ENCODE measurements around the gene BAIAP2.
"Not testable (repeated sequence)": the region's sequence is repeated elsewhere in the genome, so short reads cannot be mapped to it uniquely, and the experiment has no call there.

The BAIAP2 gene

DNA sequence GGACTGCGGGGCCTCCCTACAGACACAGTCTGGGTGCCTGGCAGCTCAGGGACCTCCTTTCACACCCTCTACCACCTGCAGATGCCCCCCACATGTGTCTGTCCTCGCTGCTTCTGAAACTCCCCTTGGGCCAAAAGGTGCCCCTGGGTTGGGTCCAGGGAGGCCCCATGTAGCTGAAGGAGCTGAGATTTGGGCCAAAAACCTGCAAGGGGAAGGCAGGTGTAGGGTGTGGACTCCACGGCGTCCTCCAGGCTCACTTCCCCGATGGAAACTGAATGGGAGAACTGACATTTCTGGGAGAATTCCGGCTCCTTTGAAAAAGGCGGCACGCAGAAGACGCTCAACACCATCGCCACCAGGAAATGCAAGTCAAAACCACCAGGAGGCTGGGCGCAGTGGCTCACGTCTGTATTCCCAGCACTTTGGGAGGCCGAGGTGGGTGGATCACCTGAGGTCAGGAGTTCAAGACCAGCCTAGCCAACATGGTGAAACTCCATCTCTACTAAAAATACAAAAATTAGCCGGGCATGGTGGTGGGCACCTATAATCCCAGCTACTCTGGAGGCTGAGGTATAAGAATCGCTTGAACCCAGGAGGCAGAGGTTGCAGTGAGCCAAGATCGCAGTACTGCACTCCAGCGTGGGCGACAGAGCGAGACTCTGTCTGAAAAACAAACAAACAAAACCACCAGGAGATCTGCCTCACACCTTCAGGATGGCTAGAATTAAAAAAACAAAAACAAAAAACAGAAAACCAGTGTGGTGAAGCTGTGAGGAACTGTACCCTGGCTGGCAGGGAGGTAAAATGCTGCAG is 13.2 kb upstream of the BAIAP2 start:
- DNase-seq (ENCODE audit: low read depth in 2 of 3, low spot score in 1 of 3), result no peak

DNA sequence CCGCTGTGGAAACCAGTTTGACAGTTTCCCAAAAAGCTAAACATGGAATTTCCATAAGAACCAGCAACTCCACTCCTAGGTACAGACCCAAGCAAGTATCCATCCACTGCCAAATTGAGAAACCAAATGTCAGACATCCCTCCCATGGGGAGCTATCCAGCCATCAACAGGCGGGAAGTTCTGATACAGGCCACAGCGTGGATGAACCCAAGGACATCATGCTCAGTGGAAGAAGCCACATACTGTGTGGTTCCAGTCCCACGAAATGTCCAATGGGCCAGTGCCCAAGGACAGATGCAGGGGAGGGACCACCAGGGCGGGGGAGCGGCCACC is 12.6 kb upstream of the BAIAP2 start:
- no peak for DNase-seq (ENCODE audit: low read depth in 2 of 3, low spot score in 1 of 3)

DNA sequence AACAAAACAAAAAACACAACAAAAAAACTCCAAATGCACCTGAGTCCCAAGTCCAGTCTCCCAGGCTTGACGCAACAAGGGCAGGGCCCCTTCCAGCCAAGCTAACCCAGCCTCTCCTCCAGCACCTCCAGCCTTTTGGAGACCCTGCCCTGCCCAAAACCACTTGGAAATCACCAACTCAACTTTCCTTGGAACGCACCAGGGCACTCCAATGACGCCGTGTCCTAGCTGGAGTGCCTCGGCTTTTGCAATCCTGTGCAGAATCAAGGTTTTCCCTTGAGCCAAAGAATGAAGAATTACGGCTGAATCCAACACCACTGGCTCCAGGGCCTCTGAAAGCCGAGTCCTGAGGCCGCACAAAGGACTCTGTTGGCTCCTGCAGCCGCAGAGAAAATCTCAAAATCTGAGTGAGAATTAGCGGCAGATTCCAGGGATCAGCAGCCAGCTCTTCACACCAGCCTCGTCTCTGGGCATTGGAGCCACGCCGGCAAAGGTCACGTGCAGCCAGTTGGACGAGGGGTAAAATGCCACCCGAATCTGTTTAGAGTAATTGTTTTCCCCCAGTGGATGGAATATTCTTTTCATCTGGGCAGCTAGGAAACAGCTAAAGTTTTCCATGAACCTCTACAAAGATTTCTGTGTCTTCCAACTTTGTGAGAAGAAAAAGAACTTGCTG is 9.7 kb upstream of the BAIAP2 start:
- DNase-seq (ENCODE audit: low read depth in 2 of 3, low spot score in 1 of 3), result no peak

DNA sequence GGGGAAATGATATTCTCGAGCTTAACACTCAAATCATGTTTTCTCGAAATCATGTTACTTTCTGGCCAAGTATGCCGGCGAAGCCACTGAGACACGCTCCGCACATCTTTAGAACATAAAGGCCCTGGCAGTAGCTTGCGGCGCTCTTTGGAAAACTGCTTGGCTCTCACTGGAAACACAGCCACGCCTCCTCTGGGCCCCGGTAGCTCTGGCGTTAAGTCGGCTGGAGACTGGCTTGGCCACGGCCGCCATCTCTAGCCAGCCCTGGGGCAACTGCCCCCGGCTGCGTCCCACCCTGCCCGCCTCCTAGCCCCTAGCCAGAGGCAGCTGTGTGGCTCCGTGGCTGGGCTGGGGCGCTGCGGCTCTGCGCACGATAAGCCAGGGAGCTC is 9.2 kb upstream of the BAIAP2 start:
- DNase-seq (ENCODE audit: low read depth in 2 of 3, low spot score in 1 of 3), result no peak

DNA sequence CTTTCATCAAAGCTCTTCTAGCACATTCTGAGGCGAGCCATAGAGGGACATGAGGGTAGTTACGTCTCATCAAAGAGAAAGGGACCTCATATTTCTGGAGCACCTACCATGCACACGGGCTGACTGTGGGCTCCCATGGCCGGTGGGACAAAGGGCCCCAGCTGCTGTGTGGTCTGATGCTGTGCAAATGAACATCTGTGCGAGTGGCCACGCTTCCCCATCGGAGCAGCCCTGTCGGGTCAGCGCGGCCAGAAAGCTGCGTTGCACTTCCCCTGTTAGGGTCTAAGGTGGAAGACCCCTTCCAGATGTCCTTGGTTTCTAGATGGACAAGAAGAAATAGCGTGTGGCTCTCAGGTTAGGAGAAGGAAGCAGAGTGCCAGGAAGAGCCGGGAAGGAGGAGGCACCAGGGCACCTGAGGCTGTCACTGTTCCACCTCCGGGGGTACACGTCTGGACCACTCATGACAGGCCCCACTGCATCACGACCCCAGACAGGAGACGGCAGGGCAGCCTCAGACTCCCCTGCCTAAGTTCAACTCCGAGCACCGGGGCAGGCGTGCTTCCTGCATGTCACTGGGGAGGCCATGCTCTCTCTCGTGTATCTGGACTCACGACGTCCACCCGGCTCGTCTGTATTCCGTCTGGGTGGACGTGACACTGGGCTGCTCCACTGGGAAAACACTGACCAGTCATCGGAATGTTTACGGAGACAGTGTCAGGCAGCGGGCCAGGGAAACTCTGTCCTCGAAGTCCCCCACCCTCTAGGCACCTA is 8.5 kb upstream of the BAIAP2 start:
- DNase-seq (ENCODE audit: low read depth in 2 of 3, low spot score in 1 of 3), result no peak

DNA sequence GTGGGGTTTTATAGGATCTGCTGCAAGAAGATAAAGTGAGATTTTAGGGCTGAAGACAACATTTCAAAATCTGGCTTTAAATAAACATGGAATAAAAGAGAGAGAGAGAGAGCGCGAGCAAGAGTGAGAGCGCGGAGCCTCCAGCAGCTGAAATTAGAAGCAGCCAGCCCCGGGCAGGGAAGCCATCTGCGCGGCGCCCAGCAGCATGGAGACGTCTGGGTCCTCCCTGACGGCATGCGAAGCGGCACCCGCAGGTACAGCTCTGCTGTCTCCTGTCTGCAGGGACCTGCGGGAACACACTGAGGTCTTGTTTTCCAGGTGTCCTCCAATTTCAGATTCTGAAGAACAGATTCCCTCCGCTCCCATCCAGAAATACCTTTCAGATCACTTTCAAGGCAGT is 7.9 kb upstream of the BAIAP2 start:
- no peak for DNase-seq (ENCODE audit: low read depth in 2 of 3, low spot score in 1 of 3)

DNA sequence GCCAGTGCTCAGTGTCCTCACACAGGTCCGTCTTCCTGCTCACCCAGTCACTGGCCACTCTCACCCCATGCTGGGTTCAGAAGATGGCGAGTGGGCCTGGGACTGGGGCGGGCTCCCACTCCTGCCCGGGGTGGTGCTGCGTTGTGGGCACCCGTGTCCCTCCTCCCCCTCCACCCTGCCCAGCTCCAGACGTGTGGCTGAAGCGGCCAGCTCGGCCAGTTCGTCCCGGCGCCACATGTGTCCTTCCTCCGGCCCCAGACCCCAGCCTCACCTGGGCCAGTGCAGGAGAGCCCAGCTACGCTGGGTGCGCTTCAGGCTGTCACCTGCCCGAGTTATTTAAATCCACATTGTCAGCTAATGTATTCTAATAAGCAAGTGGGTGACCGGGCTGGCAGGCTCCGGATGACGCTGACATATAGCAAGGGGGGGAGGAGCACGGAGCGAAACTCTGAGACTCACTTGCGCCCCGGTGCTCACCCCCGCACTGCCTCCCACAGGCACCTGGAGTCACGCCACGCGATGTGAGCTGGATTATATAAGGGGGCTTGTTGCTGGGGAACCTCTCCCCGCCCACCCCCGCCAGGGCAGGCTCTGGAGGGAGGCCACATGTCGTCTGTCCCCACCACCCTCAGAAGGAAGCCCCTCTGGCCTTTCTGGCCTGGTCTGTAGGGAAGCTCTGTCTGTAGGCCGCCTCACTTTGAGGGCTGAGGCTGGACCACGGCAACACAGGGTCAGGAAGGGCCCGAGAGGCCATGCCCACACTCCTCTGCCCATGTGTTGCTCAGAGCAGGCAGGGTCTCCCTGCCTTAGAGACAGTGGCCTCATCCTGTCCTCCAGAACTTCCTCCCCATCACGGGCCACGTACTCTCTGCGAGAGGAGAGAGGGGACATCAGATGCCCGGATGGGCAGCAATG is 7.1 kb upstream of the BAIAP2 start:
- no peak for DNase-seq (ENCODE audit: low read depth in 2 of 3, low spot score in 1 of 3)

DNA sequence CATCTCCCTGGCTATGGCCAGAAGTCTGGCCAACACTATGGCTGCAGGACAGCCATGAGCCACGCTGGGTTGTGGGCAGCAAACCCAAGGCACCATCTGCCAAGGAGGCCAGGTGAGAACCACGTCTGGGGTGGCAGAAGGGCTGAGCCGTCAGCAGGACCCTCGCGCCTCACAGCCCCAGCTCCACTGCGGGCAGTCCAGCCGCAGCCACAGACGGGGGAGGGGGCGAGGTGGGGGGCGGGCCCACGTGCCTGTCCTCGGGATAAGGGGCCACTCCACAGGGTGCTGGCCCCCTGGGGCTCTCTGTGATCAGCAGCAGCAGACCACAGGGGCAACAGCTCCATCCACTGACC is 6.5 kb upstream of the BAIAP2 start:
- DNase-seq (ENCODE audit: low read depth in 2 of 3, low spot score in 1 of 3), result no peak

DNA sequence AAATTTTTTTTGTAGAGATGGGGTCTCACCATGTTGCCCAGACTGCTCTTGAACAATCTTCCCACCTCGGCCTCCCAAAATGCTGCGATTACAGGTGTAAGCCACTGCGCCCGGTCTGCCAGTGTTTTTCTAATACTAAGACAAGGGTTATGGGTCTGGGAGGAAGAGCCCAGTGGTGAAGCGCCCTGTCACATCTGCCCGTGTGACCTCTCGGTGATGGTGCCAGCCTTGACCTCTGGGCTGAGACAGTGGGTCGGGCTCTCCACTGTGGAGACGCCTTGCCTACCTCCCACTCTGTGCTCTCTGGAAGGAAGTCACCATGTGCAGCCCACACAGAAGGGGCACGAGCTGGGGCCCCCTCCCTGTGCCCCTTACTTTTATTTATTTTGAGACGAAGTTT is 5.1 kb upstream of the BAIAP2 start:
- no peak for DNase-seq (ENCODE audit: low read depth in 2 of 3, low spot score in 1 of 3)

DNA sequence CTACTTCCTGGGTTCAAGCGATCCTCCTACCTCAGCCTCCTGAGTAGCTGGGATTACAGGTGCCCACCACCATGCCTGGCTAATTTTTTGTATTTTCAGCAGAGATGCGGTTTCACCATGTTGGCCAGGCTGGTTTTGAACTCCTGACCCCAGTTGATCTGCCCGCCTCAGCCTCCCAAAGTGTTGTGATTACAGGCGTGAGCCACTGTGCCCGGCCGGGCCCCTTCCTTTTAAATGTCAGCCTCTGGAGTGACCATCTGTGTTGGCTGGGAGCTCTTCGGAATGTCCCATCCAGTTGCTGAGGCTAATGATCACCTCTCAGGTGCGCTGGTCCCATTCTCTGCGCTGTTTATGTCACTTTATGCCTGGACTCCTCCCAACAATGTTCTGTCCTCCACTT is 4.6 kb upstream of the BAIAP2 start:
- not testable (repeated sequence) for DNase-seq (ENCODE audit: low read depth in 2 of 3, low spot score in 1 of 3)

DNA sequence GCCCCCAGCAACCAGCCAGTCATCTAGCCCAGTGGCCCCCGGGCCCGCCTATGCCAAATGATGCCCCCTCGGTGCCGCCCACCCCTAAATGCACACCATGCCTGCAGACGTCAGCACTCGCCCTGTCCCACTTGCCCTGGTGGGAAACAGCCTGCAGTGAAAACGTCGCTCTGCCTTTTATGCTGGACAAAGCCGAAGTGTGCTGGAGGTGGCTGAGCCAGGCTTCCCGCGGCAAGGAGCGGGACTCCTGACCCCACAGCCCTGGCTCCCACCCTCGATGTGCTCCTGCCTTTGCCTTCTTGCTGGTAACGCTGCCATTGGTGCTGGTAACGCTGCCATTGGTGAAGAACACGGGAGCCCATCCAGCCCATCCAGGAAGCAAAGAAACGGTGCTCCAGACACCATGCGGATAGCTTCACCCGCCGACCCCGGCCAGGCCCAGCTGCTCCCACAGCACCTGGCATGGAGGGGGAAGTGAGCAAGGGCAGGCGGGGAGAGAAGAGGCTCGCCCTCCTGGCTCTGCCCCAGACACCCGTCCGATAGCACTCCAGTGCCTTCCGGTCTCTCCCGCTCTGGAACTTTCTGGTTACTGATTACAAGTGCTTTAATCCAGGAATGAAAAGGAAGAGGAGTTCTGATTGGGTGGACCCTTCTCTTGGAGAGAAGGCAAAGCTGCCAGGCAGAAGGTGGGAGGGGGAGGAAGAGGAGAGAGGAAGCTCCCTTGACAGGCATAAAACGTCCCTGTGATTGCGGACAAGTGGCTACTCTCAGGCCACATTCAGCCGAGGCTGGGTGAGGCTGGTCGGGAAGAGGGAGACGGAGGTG is 4.0 kb upstream of the BAIAP2 start:
- no peak for DNase-seq (ENCODE audit: low read depth in 2 of 3, low spot score in 1 of 3)

DNA sequence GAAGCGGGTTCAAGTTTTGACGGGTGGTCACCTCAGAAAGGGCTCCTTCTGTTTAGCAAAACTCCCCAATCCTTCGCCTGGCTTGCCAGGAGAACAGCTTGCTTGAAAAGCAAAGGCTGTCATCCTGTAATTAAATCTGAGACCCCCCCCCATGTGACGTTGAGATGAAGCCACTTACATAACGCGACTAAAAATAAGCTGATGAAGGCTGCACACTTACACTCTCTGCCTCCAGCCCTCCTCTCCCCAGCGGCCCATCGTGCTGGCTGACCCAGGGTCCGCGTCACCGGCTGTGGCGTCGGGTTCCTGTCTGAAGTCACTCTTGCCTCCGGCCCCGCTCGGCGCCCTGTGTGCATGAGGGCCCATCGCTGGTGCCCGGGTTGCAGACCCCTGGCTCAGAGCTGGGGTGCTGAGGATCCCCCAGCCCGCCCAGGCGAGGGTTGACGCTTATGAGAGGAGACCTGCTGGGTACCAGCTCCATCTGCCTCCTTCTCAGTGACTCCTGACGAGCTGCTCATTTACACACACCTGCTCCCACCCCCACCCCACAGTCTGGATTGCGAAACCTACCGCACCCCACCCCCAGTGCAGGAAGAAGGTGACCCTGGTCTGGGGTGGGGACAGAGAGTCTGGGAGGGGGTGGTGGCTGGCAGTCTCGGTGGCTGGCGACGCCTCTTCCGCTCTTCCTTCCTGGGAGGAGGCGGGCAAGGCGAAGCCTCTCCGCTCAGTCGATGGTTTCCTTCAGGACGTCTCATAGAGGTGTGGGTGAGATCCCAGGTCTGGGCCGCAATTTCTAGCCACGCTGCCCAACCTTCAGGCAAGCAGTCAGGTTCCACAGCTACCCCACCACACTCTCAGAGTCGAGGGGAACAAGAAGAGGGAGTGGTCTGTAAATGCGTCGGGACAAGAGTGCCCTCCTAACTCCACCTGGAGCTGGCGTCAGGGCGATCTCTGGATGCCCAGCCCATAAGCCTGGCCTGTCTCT is 3.1 kb upstream of the BAIAP2 start:
- DNase-seq (ENCODE audit: low read depth in 2 of 3, low spot score in 1 of 3), result no peak

DNA sequence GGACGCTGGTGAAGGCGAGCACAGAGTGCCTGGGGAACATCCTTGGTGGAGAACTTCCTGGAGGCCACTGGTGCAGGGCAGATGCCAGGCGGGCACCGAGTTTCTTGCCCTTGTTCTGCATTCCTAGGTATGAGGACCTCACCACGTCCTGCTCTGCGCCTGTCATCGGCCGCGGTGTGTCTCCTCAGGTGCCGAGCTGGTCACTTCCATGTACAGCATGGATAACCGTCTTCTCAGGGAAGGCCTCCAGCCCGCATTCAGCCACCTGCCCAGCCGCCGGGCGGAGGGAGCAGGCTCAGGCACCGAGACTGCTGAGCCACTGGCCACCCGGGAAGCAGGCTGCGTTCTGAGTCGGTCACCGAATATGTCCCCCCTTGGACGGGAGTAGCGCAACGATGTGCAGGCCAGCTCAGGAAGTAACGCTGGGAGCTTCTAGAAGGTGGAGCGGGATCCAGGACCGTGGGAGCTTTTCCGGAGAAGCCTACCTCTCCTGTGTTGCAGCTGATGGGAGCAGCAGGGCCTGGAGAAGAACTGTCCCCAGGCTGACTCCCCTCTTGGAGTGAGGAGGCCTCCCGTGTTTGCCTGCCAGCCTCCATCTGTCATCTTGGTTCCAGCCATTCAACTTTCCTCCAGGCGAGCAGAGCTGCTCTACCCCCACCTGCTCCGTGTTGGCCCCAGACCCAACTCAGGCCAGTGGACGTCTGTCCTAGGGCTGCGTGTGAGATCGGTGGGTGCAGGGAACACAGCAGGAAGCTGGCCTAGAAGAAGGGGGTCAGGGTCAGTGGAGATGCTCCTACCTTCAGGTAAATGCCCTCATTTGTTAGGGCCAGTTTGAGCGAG is 2.1 kb upstream of the BAIAP2 start:
- DNase-seq (ENCODE audit: low read depth in 2 of 3, low spot score in 1 of 3), result no peak

DNA sequence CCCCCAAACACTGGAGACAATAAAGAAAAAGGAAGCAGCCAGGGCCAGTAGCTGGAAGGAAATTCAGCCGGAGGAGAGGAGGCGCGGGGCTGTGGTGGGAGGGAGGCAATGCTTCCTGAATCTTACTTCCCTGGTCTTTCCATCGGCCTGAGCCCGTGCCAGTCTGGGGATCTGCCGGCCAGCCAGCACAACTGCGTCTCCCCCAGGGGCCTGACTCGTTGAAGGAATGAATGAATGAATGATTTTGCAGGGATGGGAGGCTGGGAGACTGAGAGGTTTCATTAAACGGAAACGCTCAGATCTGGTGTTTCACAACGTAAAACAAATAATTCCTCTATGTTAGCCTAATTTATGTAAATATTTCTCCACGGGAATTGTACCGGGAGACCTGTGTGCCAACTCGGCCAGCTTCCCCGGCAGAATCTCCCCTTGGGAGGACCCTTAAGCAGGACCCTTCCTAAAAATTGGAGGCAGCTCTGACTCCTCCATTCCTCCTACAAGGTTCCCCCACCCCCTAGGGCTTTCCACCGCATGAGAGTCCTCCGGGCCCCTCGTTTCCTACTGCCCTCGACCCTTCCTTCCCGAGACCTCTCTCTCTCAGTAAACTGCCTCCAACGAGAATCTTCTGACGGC is 1.3 kb upstream of the BAIAP2 start:
- no peak for DNase-seq (ENCODE audit: low read depth in 2 of 3, low spot score in 1 of 3)

DNA sequence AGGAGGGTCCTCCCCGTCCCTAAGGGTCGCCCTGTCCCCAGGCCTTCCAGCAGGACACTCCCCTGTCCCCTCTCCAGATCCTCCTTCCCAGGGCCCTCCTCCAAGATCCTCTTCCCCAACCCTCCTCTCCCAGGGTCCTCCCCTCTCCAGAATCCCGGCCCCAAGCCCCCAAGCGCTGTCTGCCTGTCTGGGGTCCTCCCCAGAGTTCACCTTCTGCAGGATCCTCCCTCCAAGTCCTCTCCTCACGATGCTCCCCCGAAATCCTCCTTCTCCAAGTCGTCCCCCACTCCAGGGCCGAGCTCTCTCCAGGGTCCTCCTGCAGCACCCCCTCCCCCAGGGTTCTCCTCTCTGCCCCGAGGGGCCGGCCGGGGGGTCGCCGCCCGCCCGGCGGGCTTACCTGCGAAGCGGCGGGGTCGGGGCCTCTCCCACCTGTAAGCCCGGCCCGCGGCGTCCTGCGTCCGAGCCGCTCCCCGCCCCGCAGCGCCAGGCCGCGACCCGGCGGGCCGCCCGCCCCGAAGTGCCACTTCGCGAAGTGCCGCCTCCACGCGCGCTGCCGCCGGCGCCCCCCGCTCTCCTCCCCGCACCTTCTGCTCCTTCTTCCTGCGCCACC is 678 bp upstream of the BAIAP2 start:
- DNase-seq (ENCODE audit: low read depth in 2 of 3, low spot score in 1 of 3), result no peak

DNA sequence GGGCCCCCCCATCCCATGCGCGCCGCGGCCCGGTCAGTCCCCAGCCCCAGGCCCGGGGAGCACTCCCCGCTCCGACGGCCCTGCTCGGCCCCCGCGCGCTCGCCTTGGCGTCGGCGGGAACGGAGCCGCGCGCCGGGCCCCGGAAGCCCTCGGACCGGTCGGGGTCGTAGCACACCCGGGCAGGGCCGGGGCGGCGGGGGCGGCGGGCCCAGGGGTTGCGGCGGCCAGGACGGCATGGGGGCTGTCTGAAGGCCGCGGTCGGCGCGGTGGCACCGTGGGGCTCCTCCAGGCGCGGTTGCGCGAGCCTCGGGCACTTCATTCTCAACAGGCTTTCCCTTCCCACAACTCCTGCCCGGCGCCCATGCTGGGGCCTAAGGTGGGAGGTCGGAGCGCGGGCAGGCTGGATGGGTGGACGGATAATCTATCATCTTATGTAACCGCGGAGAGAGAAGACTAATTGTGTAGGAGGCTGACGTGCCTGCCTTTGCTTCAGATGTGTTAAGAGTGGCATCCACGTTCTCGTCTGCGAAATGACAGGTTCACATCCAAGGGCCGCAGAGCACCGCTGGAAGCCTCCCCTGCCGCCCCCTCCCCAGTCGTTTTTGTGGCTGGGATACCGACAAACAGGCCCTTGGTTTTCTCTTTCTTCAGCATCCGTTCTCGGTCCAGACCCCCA is 708 bp downstream of the BAIAP2 start:
- no peak for DNase-seq (ENCODE audit: low read depth in 2 of 3, low spot score in 1 of 3)

Data from stimulated activated CD4-positive, alpha-beta T cell treated with anti-CD3 and anti-CD28 coated beads, Interleukin-12 subunit alpha, Interleukin-12 subunit beta, amount 100 ng/mL, for 48 hours (primary cell).